HG03565 (cell line): ENCODE results near the gene SCTR.

Experiments
- ATAC-seq: cut with Tn5 transposase; IDR thresholded peaks from one replicate; pipeline ENCODE4 v1.9.1; 2021; ENCODE audit warnings: mild to moderate bottlenecking, moderate library complexity; ENCODE audit not compliant: unreplicated experiment

SCTR gene

GRCh38 chr2:119475857-119476244 lies 48.4 kb downstream of the SCTR start:
- ATAC-seq: no peak

- ATAC-seq: no peak
Observed at GRCh38 chr2:119475225-119475856, 48.9 kb downstream of the SCTR start.

- no peak for ATAC-seq
Observed at GRCh38 chr2:119474371-119475224, 49.7 kb downstream of the SCTR start.

- no peak for ATAC-seq
Observed at GRCh38 chr2:119473621-119474370, 50.5 kb downstream of the SCTR start.

- no peak for ATAC-seq
Observed at GRCh38 chr2:119472749-119473148, 51.5 kb downstream of the SCTR start.

GRCh38 chr2:119469661-119470297 lies 54.5 kb downstream of the SCTR start:
- ATAC-seq: no peak

- no peak for ATAC-seq
Observed at GRCh38 chr2:119469131-119469530, 55.2 kb downstream of the SCTR start.

GRCh38 chr2:119468154-119468955 lies 55.9 kb downstream of the SCTR start:
- no peak for ATAC-seq

- no peak for ATAC-seq
Observed at GRCh38 chr2:119466373-119466772, 57.9 kb downstream of the SCTR start.

- no peak for ATAC-seq
Observed at GRCh38 chr2:119465687-119466086, 58.6 kb downstream of the SCTR start.

- ATAC-seq: no peak
Observed at GRCh38 chr2:119464981-119465380, 59.3 kb downstream of the SCTR start.

- no peak for ATAC-seq
Observed at GRCh38 chr2:119463990-119464389, 60.3 kb downstream of the SCTR start.

- ATAC-seq: no peak
Observed at GRCh38 chr2:119463136-119463535, 61.1 kb downstream of the SCTR start.

GRCh38 chr2:119462574-119462973 lies 61.7 kb downstream of the SCTR start:
- no peak for ATAC-seq

GRCh38 chr2:119461811-119462210 lies 62.5 kb downstream of the SCTR start:
- ATAC-seq: no peak

GRCh38 chr2:119460076-119460475 lies 64.2 kb downstream of the SCTR start:
- ATAC-seq: no peak

GRCh38 chr2:119455066-119455718 lies 69.1 kb downstream of the SCTR start:
- no peak for ATAC-seq

GRCh38 chr2:119453972-119454593 lies 70.2 kb downstream of the SCTR start:
- no peak for ATAC-seq

GRCh38 chr2:119451336-119452050 lies 72.8 kb downstream of the SCTR start:
- no peak for ATAC-seq
